Neural progenitor cell (in vitro differentiated cells): ENCODE results near the gene HLF. TPM values are rescaled to one million over a fixed set of nuclear protein-coding genes. Genes with fewer than 3 reads are reported as not detected.

Experiments
- DNase-seq: peaks from one replicate; pipeline ENCODE4 v3.0.0-alpha.2; 2016; ENCODE audit warnings: low spot score
- H2AFZ ChIP-seq: fragments of 200-600 bp; sonication (generic); replicated peaks from 2 replicates; pipeline ENCODE4 v1.6.1; 2016; ENCODE audit warnings: antibody characterized with exemption
- H3F3A ChIP-seq: fragments of 200-600 bp; sonication (generic); 2 replicates; pipeline ENCODE4 v1.6.1; 2016; ENCODE audit warnings: antibody characterized with exemption, low read depth
- H3K27ac ChIP-seq: fragments of 200-600 bp; sonication (generic); 2 replicates; pipeline ENCODE4 v1.5.1; 2016; ENCODE audit warnings: mild to moderate bottlenecking
- H3K27me3 ChIP-seq: fragments of 200-600 bp; sonication (generic); 2 replicates; pipeline ENCODE4 v1.6.1; 2016; ENCODE audit warnings: mild to moderate bottlenecking, moderate library complexity
- H3K36me3 ChIP-seq: fragments of 200-600 bp; sonication (generic); 2 replicates; pipeline ENCODE4 v1.5.1; 2016
- H3K4me1 ChIP-seq: fragments of 200-600 bp; sonication (generic); 2 replicates; pipeline ENCODE4 v1.6.1; 2016; ENCODE audit warnings: mixed run types
- H3K4me2 ChIP-seq: fragments of 200-600 bp; sonication (generic); 2 replicates; pipeline ENCODE4 v1.6.1; 2016
- H3K4me3 ChIP-seq: fragments of 200-600 bp; sonication (generic); 2 replicates; pipeline ENCODE4 v1.5.1; 2016
- H3K79me2 ChIP-seq: fragments of 200-600 bp; sonication (generic); 2 replicates; pipeline ENCODE4 v1.6.1; 2016; ENCODE audit warnings: low read depth
- H3K9ac ChIP-seq: fragments of 200-600 bp; sonication (generic); 2 replicates; pipeline ENCODE4 v1.6.1; 2016
- H3K9me3 ChIP-seq: fragments of 200-600 bp; sonication (generic); 2 replicates; pipeline ENCODE4 v1.5.1; 2016; ENCODE audit warnings: low read depth
- H4K20me1 ChIP-seq: fragments of 200-600 bp; sonication (generic); 2 replicates; pipeline ENCODE4 v1.6.1; 2016; ENCODE audit warnings: low read depth
- H3K27ac Mint-ChIP-seq: 3 replicates; pipeline ENCODE4 v1.8.0; 2021; ENCODE audit warnings: mixed read lengths
- H3K27me3 Mint-ChIP-seq: 2 replicates; pipeline ENCODE4 v1.8.0; 2022; ENCODE audit warnings: low read depth, mild to moderate bottlenecking, inconsistent platforms, moderate library complexity, mixed read lengths; ENCODE audit not compliant: insufficient read depth
- H3K36me3 Mint-ChIP-seq: 3 replicates; pipeline ENCODE4 v1.8.0; 2021; ENCODE audit warnings: mixed read lengths
- H3K4me1 Mint-ChIP-seq: 3 replicates; pipeline ENCODE4 v1.8.0; 2021; ENCODE audit warnings: mixed read lengths
- H3K4me3 Mint-ChIP-seq: 3 replicates; pipeline ENCODE4 v1.8.0; 2021; ENCODE audit warnings: mild to moderate bottlenecking, moderate library complexity, mixed read lengths
- H3K9me3 Mint-ChIP-seq: 3 replicates; pipeline ENCODE4 v1.8.0; 2020; ENCODE audit warnings: mixed read lengths
- CTCF ChIP-seq: fragments of 200-600 bp; sonication (generic); IDR thresholded peaks from 2 replicates; pipeline ENCODE4 v1.5.1; 2017; ENCODE audit warnings: antibody characterized with exemption, mild to moderate bottlenecking
- EZH2 ChIP-seq: fragments of 200-600 bp; sonication (generic); IDR thresholded peaks from 2 replicates; pipeline ENCODE4 v1.6.1; 2017; ENCODE audit warnings: antibody characterized with exemption, mild to moderate bottlenecking, moderate library complexity
- EZH2phosphoT487 ChIP-seq: fragments of 200-600 bp; sonication (generic); IDR thresholded peaks from 2 replicates; pipeline ENCODE4 v1.6.1; 2017; ENCODE audit warnings: antibody characterized with exemption
- total RNA-seq: library from RNA; depleted of rRNA; stranded (reverse); fragments of >200 nt; gene quantifications from 2 replicates; pipeline ENCODE4 v1.2.3, GENCODE V29; 2015; ENCODE audit warnings: low replicate concordance

HLF gene
- total RNA-seq, 1 donor from 2014 or later, result 0.11 TPM

- H3K9ac ChIP-seq, result no peak overlapping the region
- peak; percentile 42 for DNase-seq
- no peaks in the 10 kb centered on the region for H4K20me1 ChIP-seq
- peaks cover 8% of the 10 kb centered on the region for H3K4me1 Mint-ChIP-seq
- H3K27me3 ChIP-seq, result peaks cover 52% of the 10 kb centered on the region
- no peaks in the 10 kb centered on the region for H3K36me3 Mint-ChIP-seq
- no peaks in the 10 kb centered on the region for H3K36me3 ChIP-seq
- peak overlapping the region; percentile 86 for H2AFZ ChIP-seq
- H3F3A ChIP-seq, result peaks cover 19% of the 10 kb centered on the region
- no peaks in the 10 kb centered on the region for H3K9me3 Mint-ChIP-seq
- no peaks in the 10 kb centered on the region for H3K79me2 ChIP-seq
- peak overlapping the region; percentile 92 for H3K4me3 Mint-ChIP-seq
- no peak overlapping the region for H3K27ac ChIP-seq
- TF ChIP-seq CTCF (peak; percentile 20), EZH2phosphoT487 (no peak)
- H3K4me1 ChIP-seq, result peaks cover 8% of the 10 kb centered on the region
- peak overlapping the region; percentile 55 for H3K4me3 ChIP-seq
- H3K27me3 Mint-ChIP-seq, result peaks cover 4% of the 10 kb centered on the region
- H3K27ac Mint-ChIP-seq, result no peak overlapping the region
- H3K9me3 ChIP-seq, result no peaks in the 10 kb centered on the region
- H3K4me2 ChIP-seq, result peak overlapping the region; percentile 86
These were observed 25.8 kb upstream of the HLF start for GRCh38 chr17:55238931-55239297.

DNA sequence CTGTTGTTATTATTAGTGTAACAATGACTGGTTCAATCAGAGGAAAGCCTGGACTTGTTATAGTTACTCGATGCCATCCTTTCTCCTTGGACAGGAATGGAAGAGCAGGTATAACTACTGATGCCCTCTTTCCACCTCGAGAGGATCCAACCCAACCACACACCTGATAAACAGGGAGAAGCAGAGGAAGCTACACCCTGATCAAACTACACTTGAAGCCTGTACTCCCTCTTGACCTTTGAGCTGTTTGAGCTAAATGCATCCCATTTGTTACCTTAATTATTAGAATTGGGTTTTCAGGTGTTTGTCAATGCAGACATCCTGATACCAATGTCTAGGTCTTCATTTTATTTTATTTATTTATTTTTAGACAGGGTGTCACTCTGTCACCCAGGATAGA is 23.7 kb upstream of the HLF start:
- no peak overlapping the region for H3K4me3 Mint-ChIP-seq
- DNase-seq, result no peak
- peaks cover 61% of the 10 kb centered on the region for H3K27me3 ChIP-seq

DNA sequence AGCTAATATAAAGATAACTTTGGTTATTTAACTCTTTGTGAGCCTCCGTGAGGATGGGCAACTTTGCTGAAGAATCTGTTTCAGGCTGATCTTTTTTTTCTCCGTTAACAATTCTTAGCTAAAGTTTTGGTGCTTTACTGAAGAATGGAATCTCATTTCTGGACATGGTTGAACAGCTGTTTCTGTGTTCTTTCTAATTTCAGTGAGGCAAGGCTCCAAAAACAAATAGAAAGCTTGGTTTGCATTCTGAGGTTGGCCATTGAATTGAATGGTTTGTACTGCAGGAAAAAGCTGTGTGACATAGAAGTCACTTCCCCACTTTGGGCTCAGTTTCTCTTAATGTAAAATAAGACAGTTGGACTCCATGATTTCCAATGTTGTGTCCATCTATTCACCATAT is 22.3 kb upstream of the HLF start:
- no peak overlapping the region for H2AFZ ChIP-seq
- Mint-ChIP-seq H3K4me3 (no peak overlapping the region), H3K36me3 (no peaks in the 10 kb centered on the region), H3K27ac (no peak overlapping the region), H3K9me3 (peaks cover 3% of the 10 kb centered on the region), H3K4me1 (peaks cover 8% of the 10 kb centered on the region), H3K27me3 (peaks cover 4% of the 10 kb centered on the region)
- peaks cover 48% of the 10 kb centered on the region for H3K27me3 ChIP-seq
- H3K9ac ChIP-seq, result no peak overlapping the region
- no peaks in the 10 kb centered on the region for H4K20me1 ChIP-seq
- DNase-seq, result no peak
- no peak overlapping the region for H3K27ac ChIP-seq
- H3K4me2 ChIP-seq, result no peak overlapping the region
- peaks cover 8% of the 10 kb centered on the region for H3K4me1 ChIP-seq
- H3K9me3 ChIP-seq, result no peaks in the 10 kb centered on the region
- H3K36me3 ChIP-seq, result no peaks in the 10 kb centered on the region
- TF ChIP-seq CTCF, result no peak
- no peak for TF ChIP-seq EZH2
- TF ChIP-seq EZH2phosphoT487, result no peak
- H3K79me2 ChIP-seq, result no peaks in the 10 kb centered on the region
- H3F3A ChIP-seq, result peaks cover 14% of the 10 kb centered on the region
- no peak overlapping the region for H3K4me3 ChIP-seq

More for the DNA sequence above, 23.7 kb upstream of the HLF start:
- H3K36me3 Mint-ChIP-seq, result no peaks in the 10 kb centered on the region
- no peaks in the 10 kb centered on the region for H3K9me3 ChIP-seq
- no peak for TF ChIP-seq EZH2phosphoT487
- TF ChIP-seq EZH2, result no peak
- TF ChIP-seq CTCF, result no peak
- H4K20me1 ChIP-seq, result no peaks in the 10 kb centered on the region
- no peaks in the 10 kb centered on the region for H3K79me2 ChIP-seq
- H3K27me3 Mint-ChIP-seq, result peaks cover 4% of the 10 kb centered on the region
- H3K36me3 ChIP-seq, result no peaks in the 10 kb centered on the region
- H3K4me1 ChIP-seq, result peaks cover 8% of the 10 kb centered on the region
- peaks cover 8% of the 10 kb centered on the region for H3K4me1 Mint-ChIP-seq
- H3K9ac ChIP-seq, result no peak overlapping the region
- H2AFZ ChIP-seq, result no peak overlapping the region
- H3K9me3 Mint-ChIP-seq, result no peaks in the 10 kb centered on the region
- H3K4me3 ChIP-seq, result no peak overlapping the region
- peaks cover 19% of the 10 kb centered on the region for H3F3A ChIP-seq
- H3K27ac ChIP-seq, result no peak overlapping the region
- no peak overlapping the region for H3K27ac Mint-ChIP-seq
- H3K4me2 ChIP-seq, result no peak overlapping the region

- no peak overlapping the region for H3K4me3 Mint-ChIP-seq
- H3K4me1 Mint-ChIP-seq, result no peaks in the 10 kb centered on the region
- no peak overlapping the region for H2AFZ ChIP-seq
- peaks cover 20% of the 10 kb centered on the region for H3K27me3 ChIP-seq
- no peak overlapping the region for H3K9ac ChIP-seq
- no peak overlapping the region for H3K27ac Mint-ChIP-seq
- DNase-seq, result no peak
- no peaks in the 10 kb centered on the region for H3K27me3 Mint-ChIP-seq
- H3K4me3 ChIP-seq, result no peak overlapping the region
- no peak overlapping the region for H3K27ac ChIP-seq
- peaks cover 4% of the 10 kb centered on the region for H3K9me3 Mint-ChIP-seq
- no peaks in the 10 kb centered on the region for H3K36me3 Mint-ChIP-seq
- no peak for TF ChIP-seq EZH2
- no peak for TF ChIP-seq CTCF
- TF ChIP-seq EZH2phosphoT487, result no peak
- no peak overlapping the region for H3K4me2 ChIP-seq
- H3K4me1 ChIP-seq, result no peaks in the 10 kb centered on the region
- no peaks in the 10 kb centered on the region for H3K9me3 ChIP-seq
- H3K79me2 ChIP-seq, result no peaks in the 10 kb centered on the region
- H3K36me3 ChIP-seq, result no peaks in the 10 kb centered on the region
- H3F3A ChIP-seq, result no peaks in the 10 kb centered on the region
- no peaks in the 10 kb centered on the region for H4K20me1 ChIP-seq
These were observed 18.8 kb upstream of the HLF start for GRCh38 chr17:55245986-55246385.
